CD4-positive, alpha-beta T cell treated with Interleukin-15 for 1 hour (primary cell): Measurements from ENCODE around the gene RPS6KC1.
"Not testable (repeated sequence)": the region's sequence is repeated elsewhere in the genome, so short reads cannot be mapped to it uniquely, and the experiment has no call there.

Source experiments
- DNase-seq: peaks from one replicate; pipeline ENCODE4 v3.0.0-alpha.2; 2020

RPS6KC1 gene

DNA sequence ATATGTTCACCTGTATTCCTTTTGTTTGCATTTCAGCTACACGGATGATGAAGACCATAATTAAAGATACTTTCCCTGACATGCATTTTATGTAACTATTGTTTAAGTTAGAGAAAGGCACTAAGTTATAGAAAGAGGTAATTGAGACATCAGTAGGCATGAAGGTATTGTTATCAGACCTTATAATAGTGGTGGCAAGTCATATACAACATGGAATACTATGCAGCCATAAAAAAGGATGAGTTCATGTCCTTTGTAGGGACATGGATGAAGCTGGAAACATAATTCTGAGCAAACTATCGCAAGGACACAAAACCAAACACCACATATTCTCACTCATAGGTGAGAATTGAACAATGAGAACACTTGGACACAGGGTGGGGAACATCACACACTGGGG is 109.4 kb downstream of the RPS6KC1 start:
- not testable (repeated sequence) for DNase-seq

DNA sequence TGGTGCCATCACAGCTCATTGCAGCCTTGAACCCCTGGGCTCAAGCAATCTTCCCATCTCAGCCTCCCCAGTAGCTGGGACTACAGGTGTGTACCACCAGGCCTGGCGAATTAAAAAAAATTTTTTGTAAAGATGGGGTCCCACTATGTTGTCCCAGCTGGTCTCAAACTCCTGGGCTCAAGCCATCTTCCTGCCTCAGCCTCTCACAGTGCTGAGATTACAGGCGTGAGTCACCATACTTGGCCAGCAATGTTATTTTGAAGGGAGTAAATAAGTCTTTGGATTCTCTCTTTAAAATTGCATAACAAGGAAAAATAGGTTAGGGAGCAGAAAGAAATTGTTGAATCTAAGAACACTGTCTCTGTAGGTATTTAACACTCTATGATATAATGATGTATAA is 111.3 kb downstream of the RPS6KC1 start:
- DNase-seq: no peak

DNA sequence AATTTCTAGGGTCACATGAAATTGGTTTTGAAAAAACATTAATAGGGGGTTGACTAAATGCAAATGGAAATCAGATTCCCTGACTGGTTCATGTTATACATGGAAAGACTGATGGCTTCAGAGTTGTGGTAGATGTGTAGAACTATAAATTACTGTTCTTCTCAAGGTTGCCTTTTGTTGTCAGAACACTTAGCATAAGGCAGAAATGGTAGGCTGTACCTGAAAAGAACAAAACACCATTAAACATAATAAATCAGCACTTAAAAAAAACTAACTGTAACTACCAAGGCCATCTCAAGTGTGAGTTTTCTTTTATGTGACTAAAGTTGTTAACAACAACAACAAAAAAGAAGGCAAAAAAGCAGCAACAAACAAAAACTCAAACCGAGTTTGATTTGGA is 111.8 kb downstream of the RPS6KC1 start:
- no peak for DNase-seq

DNA sequence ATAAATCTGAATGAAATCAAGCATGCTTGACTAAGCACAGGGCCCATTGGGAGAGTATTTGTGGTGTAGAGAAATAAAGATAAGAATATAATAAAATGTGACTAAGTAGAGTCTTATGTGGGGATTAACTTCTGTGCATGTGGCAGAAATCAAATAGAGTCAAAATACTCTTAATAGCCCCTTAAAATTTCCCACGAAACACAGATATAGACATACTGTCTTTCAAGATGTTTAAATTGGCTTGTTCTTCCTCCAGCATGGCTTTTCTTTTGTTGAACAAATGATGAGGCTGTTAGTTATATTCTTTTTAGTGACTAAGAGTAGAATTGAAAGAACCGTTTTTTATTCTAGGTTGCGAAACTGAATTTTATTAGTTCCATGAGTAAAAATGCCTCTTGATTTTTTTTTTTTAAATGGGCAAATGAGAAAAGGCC is 112.3 kb downstream of the RPS6KC1 start:
- no peak for DNase-seq

DNA sequence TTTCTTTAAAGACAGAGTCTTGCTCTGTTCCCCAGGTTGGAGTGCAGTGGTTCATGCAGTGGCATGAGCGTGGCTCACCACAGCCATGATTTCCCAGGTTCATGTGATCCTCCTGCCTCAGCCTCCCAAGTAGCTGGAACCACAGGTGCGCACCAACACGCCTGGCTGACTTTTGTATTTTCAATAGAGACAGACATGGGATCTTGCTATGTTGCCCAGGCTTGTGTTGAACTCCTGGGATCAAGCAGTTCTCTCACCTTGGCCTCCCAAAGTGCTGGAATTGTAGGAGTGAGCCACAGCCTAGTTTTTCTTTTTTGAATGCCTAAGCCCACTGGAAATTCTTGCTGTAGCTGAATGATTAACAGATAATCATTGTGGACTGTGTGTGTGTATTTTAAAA is 113.5 kb downstream of the RPS6KC1 start:
- no peak for DNase-seq

DNA sequence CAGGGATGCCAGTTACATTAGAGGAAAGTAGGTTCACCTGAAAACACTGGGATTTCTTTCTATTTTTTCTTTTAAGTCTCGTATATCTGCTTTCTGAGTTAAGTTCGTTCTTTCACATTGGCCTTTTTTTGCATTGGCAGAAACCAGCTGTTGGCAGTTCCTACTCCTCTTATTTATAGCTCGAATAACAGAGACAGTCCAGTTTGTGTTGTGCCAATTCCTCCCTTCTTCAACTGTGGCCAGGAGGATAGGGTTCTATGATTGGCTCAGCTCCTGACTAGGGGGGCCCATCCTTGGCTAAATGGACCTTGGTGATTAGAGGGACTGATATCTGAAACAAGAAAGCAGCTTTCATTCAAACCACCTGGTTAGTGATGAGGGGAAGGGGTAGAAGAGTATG is 115.8 kb downstream of the RPS6KC1 start:
- no peak for DNase-seq

DNA sequence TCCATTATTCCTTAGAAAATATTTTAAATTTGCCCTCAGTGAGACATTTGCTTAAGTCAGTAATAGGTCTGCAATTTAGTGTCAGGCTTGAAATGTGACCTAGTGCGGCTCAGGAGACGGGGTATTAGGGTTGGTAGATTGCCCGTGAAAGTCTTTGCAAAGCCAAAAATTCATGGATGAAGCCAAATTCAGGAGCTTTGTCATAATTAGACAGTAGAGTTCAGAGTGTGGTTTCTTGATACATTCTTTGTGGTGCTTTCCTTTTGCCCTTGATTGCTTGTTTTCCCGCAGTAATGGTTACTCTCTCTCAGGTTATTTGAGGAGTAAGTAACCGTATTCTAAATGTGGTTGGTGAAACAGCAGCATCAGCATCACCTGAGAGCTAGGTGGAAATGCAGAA is 120.7 kb downstream of the RPS6KC1 start:
- DNase-seq: no peak

DNA sequence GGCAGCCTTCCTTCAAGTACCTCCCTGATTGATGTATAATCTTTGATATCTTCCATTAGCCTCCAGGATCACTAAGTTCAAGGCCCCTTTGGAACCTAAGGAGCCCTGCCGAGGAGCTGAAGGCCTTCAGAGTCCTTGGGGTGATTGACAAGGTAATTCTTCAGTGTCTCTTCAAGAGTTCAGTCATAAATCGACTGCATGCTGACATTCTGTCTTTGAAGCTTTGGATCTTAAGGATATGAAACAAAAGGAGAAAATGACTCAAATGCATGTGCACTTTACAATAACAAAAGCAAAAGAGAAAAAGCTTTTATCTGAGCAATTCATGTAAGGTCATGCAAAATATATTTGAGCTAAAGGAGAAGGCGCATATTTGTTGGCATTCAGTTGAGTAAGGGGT is 125.3 kb downstream of the RPS6KC1 start:
- no peak for DNase-seq

DNA sequence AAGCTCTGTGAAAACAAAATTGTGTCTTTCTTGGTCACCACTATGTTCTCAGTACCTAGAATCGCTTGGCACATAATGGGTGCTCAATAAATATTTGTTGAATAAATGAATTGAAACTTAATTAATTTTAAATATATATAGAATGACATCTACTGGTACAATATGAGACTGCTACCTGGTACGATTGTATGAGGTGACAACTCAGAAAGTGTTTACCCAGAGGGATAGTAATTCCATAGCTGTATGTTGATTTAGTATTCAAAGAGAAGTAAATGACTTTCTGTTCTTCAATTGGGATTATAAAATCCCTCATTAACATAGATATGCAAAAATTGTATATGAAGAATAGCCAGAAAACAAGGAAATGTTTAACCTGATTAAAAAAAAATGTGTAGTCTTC is 128.7 kb downstream of the RPS6KC1 start:
- no peak for DNase-seq

DNA sequence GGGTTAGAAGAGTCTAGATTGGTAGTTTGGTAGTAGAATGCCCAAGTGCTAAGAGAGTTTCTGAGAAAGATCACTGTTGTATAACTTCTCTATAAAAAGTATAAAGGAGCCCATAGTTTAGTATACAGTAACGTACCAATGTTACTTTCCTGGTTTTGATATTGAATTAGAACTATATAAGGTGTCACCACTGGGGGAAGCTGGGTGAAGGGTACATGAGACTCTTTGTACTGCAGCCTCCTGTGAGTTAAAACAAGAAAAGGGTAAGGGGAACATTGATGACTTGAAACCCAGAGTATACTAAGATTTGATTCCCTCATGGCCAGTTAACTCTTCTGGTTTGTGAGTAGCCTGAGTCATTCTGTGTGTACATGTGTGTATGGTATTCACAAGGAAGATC is 129.8 kb downstream of the RPS6KC1 start:
- DNase-seq: no peak

DNA sequence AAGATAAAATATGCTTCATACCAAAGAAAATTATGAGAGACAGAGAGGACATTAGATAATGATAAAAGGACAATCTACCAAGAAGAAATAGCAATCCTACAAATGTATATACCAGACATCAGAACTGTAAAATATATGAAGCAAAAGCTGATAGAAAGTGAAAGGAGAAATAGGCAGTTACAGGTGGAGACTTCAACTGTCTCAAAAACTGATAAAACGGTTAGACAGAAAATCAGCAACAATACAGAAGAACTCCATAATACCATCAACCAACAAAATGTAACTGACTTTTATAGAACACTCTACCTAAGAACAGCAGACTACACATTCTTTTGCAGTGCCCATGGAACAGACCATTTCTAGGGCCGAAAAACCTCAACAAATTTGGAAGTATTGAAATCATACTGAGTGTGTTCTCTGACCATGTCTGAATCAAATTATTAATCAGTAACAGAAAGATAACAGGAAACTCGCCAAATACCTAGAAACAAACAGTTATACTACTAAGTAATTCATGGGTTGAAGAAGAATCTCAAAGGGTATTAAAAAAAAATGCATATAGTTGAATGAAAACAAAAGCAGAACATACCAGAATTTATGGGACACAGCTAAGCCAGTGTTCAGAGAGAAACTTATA is 132.1 kb downstream of the RPS6KC1 start:
- no peak for DNase-seq

DNA sequence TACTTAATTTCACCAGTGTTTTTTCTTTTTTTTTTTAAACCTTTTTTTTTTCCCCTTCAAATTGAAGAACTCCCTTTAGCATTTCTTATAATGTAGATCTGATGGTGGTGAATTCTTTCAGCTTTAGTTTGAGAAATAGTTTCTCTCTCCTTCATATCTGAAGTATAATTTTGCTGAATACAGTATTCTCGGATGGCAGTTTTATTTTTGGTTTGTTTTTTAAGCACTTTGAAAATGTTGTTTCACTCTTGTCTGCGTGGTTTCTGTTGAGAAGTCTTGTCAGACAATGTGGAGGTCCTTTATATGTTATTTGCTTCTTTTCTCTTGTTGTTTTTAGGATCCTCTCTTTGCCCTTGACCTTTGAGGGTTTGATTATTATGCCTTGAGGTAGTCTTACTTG is 135.1 kb downstream of the RPS6KC1 start:
- no peak for DNase-seq

DNA sequence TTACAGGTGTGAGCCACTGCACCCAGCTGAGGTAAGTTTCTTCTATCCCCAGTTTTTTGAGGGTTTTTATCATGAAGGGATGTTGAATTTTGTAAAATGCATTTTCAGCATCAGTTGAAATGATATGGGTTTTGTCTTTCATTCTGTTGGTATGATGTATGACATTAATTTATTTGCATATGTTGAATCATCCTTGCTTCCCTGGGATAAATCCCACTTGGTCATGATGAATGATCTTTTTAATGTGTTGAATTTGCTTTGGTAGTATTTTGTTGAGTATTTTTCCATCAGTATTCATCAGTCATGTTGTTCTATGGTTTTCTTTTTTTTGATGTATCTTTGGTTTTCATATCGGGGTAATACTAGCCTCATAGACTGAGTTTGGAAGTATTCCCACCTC is 141.0 kb downstream of the RPS6KC1 start:
- no peak for DNase-seq

DNA sequence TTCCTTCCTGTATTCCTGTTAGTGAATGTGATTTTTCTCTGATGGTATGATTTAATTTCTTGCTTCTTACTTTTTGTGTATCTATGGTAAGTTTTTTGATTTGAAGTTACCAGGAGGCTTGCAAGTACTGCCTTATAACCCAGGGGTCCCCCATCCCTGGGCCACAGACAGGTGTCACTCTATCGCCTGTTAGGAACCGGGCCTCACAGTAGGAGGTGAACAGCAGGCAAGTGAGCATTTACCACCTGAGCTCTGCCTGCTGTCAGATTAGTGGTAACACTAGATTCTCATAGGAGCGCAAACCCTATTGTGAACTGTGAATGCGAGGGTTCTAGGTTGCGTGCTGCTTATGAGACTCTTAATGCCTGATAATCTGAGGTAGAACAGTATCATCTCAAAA is 143.3 kb downstream of the RPS6KC1 start:
- DNase-seq: no peak

DNA sequence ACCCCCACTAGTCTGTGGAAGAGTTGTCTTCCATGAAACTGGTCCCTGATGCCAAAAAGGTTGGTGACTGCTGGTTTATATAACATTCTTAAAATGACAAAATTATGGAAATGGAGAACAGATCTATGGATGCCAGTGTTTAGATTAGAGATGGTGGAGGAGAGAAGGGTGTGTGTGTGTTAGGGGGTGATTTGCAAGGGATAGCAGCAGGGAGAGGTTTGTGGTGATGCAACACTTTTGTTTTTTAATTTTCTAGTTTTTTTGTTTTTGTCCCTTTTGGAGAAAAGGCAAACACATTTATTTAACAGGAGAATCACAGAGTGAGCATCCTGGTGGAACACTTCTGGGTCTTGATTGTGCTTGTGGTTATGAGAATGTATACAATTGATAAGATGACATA is 143.8 kb downstream of the RPS6KC1 start:
- no peak for DNase-seq

DNA sequence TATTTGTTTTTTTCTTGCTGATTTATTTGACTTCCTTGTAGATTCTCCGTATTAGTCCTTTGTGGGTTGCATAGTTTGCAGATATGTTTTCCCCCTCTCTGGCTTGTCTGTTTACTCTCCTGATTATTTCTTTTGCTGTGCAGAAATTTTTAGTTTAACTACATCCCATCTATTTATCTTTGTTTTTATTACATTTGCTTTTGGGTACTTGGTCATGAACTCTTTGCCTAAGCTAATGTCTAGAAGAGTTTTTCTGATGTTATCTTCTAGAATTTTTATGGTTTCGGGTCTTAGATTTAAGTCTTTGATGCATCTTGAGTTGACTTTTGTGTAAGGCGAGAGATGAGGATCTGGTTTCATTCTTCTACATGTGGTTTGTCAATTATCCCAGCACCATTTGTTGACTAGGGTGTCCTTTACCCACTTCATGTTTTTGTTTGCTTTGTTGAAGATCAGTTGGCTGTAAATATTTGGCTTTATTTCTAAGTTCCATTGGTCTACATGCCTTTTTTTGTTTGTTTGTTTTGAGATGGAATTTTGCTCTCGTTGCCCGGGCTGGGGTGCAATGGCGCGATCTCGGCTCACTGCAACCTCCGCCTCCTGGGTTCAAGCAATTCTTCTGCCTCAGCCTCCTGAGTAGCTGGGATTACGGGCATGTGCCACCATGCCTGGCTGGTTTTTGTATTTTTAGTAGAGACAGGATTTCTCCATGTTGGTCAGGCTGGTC is 145.4 kb downstream of the RPS6KC1 start:
- DNase-seq: not testable (repeated sequence)

DNA sequence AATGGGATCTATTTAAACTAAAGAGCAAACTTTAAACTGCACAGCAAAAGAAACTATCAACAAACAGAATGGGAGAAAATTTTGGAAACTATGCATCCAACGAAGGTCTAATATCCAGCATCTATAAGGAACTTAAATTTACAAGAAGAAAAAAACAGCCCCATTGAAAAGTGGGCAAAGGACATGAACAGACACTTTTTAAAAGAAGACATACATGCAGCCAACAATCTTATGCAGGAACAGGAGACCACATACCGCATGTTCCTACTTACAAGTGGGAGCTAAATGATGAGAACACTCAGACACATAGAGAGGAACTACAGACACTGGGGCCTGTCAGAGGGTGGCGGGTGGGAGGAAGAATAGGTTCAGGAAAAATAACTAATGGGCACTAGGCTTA is 149.6 kb downstream of the RPS6KC1 start:
- DNase-seq: no peak

DNA sequence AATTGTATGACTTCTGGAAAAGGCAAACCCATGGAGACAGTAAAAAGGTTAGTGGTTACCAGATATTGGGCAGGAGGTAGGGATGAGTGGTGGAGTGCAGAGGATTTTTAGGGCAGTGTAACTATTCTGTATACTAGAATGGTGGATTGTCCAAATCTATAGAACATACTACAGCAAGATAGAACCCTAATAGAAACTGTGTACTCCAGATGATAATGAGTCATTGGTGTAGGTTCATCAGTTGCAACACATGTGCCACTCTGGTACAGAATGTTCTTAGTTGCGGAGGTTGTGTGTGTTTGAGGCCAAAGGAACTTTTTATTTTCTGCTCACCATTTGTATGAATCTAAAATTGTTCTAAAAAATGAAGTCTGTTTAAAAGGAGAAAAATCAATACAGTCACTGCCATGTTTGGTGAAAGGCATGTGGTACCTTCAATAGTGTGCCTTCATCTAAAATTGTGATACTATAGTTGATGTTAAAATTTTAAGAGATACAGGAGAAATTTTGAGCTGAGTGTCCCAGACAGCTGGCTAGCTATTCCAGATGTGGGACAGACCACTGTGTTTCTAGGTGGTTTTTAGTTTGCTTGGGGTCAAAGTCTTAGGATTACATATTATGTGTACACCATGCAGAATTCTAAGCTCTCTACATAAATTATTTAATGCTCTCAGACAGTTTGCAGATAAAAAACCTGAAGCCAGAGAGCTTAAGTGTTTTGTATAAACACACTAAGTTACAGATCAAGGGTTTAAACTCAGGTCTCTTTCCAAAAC is 150.5 kb downstream of the RPS6KC1 start:
- DNase-seq: no peak

DNA sequence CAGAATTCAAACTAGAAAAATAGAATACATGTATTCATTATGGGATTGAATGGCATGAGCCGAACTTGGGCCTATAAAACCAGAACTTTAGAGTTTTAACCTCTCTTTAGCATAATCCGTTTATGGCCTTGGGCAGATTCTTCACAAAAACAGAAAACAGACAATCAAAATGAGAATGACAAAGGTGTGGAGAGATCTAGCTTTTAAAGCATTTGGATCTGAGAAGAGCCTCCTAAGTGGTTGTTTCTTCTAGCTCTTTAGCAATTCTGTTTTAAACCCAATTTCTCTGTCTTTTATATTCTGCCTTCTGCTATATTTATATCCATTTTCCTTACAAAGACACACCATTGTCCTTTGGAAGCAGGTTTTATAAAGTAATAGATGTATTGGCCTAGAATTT is 160.2 kb downstream of the RPS6KC1 start:
- DNase-seq: no peak

DNA sequence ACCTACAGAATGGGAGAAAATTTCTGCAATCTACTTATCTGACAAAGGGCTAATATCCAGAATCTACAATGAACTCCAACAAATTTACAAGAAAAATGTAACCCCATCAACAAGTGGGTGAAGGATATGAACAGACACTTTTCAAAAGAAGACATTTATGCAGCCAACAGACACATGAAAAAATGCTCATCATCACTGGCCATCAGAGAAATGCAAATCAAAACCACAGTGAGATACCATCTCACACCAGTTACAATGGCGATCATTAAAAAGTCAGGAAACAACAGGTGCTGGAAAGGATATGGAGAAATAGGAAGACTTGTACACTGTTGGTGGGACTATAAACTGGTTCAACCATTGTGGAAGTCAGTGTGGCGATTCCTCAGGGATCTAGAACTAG is 168.0 kb downstream of the RPS6KC1 start:
- not testable (repeated sequence) for DNase-seq

DNA sequence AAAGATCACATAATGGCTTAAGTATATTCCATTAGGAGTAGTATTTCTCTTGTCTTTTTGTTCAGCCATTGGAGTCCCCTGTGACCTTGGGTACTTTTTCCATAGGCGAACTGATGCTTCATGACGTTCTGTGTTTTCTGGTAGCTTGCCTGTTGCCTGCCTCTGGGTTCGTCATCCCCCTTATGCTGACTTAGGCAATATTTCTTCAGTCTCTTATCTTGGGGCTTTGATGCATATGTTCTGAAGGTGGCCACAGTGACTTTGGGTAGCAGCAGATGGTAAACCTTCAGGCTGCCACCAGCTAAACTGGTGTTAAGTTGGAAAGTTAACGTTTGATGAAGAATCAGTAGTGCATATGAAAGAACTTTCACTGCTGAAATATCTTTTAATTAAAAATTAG is 170.2 kb downstream of the RPS6KC1 start:
- no peak for DNase-seq

DNA sequence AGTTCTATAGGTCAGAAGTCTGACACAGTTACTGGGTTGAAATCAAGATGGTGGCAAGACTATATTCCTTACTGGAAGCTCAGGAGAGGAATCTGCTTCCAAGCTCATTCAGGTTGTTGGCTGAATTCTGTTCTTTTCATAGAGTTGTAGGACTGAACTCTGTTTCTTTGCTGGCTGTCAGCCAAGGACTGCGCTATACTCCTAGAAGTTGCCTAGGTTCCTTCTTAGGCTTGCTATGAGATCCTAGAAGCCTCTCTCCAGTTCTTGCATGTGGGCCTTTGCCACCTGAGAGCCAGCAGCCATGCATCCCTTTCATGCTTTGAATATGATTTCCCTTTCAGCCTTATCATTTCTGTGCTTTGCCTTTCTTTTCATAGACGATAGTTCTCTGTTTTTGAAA is 176.4 kb downstream of the RPS6KC1 start:
- DNase-seq: no peak

DNA sequence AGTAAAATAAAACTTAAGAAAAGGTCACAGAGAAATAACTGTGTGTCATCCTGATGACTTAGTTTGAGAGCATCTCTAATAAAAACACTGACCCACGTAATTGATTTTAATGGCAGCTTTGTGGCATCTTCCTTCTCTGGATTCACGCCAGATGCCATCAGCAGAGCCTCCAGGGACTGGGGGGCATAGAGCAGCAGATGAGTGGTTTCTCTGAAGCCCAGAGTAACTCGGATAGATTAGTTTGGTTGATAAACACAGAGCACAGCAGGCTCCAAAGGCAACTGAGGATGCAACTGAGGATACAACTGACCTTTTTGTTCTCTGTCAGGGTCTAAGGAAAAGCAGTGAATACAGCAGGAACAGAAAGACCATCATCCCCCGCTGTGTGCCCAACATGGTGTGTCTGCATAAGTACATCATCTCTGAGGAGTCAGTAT is 180.8 kb downstream of the RPS6KC1 start:
- DNase-seq: no peak

DNA sequence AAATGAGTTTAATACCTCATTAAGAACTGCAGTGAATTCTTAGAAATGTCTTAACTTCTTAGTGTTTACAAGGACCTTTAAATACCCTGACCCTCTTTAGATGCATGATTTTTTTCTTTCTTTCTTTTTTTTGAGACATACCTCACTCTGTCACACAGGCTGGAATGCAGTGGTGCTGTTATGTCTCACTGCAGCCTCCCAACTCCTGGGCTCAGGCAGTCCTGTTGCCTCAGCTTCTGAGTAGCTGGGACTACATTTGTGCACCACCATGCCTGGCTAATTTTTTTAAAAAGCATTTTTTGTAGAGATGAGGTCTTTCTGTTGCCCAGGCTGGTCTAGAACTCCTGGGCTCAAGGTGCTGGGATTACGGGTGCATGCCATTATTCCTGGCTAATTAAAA is 191.8 kb downstream of the RPS6KC1 start:
- DNase-seq: no peak
